HG03354 (cell line): ENCODE results near the gene TPP2.

ENCODE experiments used
- ATAC-seq: cut with Tn5 transposase; IDR thresholded peaks from one replicate; pipeline ENCODE4 v1.9.1; 2021; ENCODE audit warnings: mild to moderate bottlenecking; ENCODE audit not compliant: unreplicated experiment, poor library complexity, severe bottlenecking

Gene TPP2

GRCh38 chr13:102591988-102592781 lies 4.6 kb upstream of the TPP2 start:
- ATAC-seq, result peak; percentile 47

- ATAC-seq, result no peak
Observed at GRCh38 chr13:102593466-102593865, 3.3 kb upstream of the TPP2 start.

- peak; percentile 26 for ATAC-seq
Observed at GRCh38 chr13:102597029-102597961, 509 bp downstream of the TPP2 start.

- no peak for ATAC-seq
Observed at GRCh38 chr13:102598061-102598460, 1.3 kb downstream of the TPP2 start.

- ATAC-seq, result no peak
Observed at GRCh38 chr13:102599426-102600012, 2.7 kb downstream of the TPP2 start.

GRCh38 chr13:102606537-102607309 lies 9.9 kb downstream of the TPP2 start:
- no peak for ATAC-seq

GRCh38 chr13:102608974-102609373 lies 12.2 kb downstream of the TPP2 start:
- ATAC-seq, result no peak

GRCh38 chr13:102609696-102610095 lies 12.9 kb downstream of the TPP2 start:
- ATAC-seq, result no peak

- no peak for ATAC-seq
Observed at GRCh38 chr13:102610296-102610895, 13.6 kb downstream of the TPP2 start.

GRCh38 chr13:102617697-102618350 lies 21.0 kb downstream of the TPP2 start:
- no peak for ATAC-seq

GRCh38 chr13:102620516-102620915 lies 23.7 kb downstream of the TPP2 start:
- ATAC-seq, result no peak

- no peak for ATAC-seq
Observed at GRCh38 chr13:102626928-102627327, 30.1 kb downstream of the TPP2 start.

GRCh38 chr13:102628559-102628958 lies 31.8 kb downstream of the TPP2 start:
- no peak for ATAC-seq

- ATAC-seq, result no peak
Observed at GRCh38 chr13:102631198-102631597, 34.4 kb downstream of the TPP2 start.

GRCh38 chr13:102638741-102639140 lies 42.0 kb downstream of the TPP2 start:
- no peak for ATAC-seq

GRCh38 chr13:102642029-102642428 lies 45.2 kb downstream of the TPP2 start:
- no peak for ATAC-seq

GRCh38 chr13:102642475-102642874 lies 45.7 kb downstream of the TPP2 start:
- no peak for ATAC-seq

GRCh38 chr13:102643656-102644055 lies 46.9 kb downstream of the TPP2 start:
- ATAC-seq, result no peak

GRCh38 chr13:102645701-102646100 lies 48.9 kb downstream of the TPP2 start:
- no peak for ATAC-seq
